A673 (cell line): Measurements from ENCODE around the gene NUMA1.

Experiments
- CTCF ChIP-seq: fragments of 300-800, 200-600 bp; sonication (generic); conservative IDR thresholded peaks from 2 replicates; pipeline ENCODE4 v1.5.1; 2017; ENCODE audit warnings: low read depth, mild to moderate bottlenecking, antibody characterized with exemption, low read length, moderate library complexity, mixed read lengths
- EZH2 ChIP-seq: fragments of 200-600 bp; sonication (generic); IDR thresholded peaks from 2 replicates; pipeline ENCODE4 v1.6.1; 2017; ENCODE audit warnings: borderline replicate concordance, low read depth, mild to moderate bottlenecking, mixed read lengths, antibody characterized with exemption, low read length; ENCODE audit not compliant: poor library complexity, severe bottlenecking

GRCh38 chr11:71998061-71998460 lies 82.3 kb downstream of the NUMA1 start:
- no peak for TF ChIP-seq CTCF
- TF ChIP-seq EZH2, result no peak
